HG03565 (cell line): ENCODE data around the gene VAT1L.
"Not testable (repeated sequence)": the region's sequence is repeated elsewhere in the genome, so short reads cannot be mapped to it uniquely, and the experiment has no call there.

Experiments used
- ATAC-seq: cut with Tn5 transposase; IDR thresholded peaks from one replicate; pipeline ENCODE4 v1.9.1; 2021; ENCODE audit warnings: mild to moderate bottlenecking, moderate library complexity; ENCODE audit not compliant: unreplicated experiment

The VAT1L gene

DNA sequence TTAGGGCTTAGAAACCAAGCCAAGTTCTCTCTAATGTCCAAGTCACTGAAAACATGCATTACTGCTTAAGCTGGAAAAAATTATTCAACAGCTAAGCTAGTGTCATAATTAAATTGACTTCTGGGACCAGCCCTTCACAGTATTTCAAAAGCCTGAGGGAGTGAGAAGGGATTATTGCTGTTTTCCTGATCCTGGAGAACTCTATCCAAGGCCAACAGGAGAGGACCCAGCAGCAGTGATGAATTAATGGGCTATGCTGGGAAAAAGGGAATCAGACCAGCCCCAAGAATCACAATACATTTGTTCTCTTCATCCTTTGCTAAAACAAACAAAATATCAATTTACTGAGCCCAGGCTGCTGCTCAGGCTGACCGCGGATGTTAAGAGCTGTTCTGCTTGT is 199.4 kb downstream of the VAT1L start:
- no peak for ATAC-seq

DNA sequence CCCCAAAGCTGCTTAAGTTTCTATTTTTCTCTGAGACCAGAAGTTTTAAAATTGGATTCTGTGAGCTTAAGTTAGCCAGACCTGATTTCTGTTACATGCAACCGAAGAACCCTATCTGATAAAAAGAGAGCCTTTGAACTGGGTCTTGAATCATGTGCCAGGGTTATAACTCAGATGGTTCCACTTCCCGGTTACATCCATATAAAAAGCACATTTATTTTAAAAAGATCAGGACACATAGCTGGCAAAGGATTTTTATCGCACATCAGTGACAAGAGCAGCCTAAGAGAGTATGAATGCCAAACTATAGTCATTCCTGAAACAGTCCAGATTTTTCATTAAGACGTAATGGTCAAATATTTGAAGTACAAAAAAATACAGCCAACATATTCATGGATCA is 201.5 kb downstream of the VAT1L start:
- no peak for ATAC-seq

DNA sequence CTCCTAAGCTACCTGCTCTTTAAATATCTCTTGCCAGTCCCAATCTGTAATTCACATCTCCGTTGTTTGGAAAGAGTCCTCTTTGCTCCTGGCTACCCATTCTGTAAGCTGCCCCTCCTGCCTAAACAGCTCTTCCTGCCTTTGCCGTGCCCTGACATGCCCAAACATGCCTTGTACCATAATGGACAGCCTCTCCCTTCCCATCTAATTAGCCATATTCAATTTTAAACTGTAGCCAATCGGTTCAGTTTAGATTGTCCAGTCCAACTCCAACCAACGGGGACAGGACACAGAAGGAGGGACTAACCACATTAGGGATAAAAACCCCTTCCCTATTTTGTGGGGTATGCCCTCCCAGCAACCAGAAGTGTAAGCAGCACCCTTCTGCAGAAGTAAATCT is 203.3 kb downstream of the VAT1L start:
- no peak for ATAC-seq

DNA sequence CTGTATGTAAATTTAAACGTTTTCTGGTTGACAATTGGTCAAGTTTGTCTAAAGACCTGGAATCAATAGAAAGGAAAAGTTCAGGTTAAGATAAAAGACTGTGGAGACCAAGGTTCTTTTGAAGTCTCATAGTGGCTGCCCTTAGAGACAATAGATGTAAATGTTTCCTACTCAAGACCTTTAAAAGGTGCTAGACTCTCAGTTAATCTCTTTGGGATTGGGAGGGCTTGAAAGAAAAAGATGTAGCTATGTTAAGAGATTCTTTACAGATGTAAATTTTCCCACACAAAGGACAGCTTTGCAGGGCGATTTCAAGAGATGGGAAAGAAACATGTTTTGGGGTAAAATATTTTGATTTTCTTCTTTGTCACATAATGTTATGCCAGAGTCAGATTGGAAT is 204.0 kb downstream of the VAT1L start:
- ATAC-seq: not testable (repeated sequence)

DNA sequence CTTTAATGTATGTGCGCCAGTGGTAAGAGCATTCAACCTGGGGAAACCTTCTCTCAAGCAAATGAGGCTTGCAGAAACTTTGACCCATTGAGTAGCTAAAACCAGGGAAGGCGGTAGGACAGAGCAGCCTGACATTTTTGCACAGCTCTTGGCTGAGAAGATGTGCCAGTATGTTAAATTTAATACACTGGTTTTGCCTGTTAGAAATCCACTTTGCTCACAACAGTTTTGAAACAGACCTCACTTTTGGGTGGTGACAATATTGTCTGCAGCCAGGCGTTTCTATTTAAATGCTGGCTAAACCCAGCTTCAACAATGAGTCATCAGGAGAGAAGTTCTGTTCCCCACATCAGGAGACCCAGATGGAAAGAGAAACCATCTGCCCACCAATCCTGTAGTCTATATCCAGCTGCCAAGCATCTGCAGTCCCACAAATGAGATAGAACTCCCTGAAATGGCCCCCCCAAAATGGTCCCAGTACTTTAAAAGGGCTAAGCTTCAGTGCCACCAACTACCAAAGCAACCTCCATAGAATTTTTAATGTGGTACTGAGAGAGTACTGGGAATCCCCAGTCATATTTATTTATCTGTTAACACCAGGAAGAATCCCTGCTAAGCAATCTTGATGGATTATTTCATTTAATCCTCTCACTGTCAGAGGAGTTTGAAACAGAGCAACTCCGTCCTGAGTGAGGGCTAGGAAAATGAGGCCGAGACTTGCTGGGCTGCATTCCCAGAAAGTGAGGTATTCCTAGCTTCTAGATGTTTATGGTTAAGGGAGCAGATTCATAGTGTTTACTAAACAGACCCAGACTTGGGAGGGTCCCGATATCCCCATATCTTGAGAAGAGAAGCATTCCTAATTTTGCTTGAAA is 205.0 kb downstream of the VAT1L start:
- ATAC-seq: no peak

DNA sequence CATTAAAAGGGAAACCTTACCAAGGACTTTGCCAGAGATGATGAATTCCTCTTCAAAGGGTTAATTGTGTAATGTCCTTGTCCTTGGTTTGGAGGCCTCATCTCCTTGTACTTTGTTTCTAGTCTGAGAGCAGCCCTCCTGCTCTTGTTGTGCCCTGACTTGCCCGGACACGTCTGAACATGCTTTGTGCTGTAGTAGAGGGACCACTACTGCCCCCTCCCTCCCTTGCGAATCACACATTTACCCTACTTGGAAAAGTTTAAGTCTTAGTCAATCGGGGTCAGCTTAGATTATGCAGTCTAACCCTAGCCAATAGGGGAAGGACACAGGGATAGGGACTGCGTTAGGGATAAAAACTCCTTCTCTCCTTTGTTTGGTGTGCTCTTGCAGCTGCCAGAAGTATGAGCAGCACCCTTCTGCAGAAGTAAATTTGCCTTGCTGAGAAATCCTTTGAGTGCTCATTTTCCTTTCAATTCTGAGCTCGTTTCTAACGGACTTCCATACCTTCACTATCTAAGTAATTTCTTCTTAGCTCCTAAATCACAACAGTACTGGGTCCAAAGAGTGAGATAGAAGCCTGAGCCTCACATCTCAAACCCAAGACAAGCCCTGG is 207.6 kb downstream of the VAT1L start:
- ATAC-seq: no peak

DNA sequence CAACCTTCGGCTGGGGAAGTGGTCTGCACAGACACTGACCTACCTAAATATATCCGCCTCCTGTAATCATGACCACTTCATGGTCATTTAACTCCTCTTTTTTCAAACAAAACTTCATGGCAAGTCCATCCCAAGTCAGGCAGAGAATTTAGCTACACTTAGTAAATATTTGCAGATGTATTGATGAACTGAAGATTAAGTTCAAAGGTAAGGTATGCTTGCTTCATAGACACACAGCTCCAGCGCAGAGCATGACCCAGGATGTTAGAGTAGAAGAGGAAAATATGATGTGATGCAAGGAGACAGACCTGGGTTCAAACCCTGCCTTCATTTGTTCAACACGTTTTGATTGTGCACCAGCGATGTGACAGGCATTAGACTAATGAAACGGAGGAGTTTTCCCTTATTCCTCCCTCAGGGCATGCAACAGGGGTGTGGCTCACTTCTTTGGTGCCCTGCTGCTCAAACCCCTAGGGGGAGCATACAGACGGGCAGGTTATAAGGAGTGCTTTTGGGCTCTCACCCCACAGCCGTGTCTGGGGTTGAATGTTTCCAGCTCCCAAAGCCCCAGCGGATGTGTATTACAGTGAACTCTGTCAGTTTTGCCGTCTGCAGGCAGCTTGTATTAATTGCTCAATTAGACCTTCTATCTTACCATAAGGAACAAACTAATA is 210.1 kb downstream of the VAT1L start:
- no peak for ATAC-seq

DNA sequence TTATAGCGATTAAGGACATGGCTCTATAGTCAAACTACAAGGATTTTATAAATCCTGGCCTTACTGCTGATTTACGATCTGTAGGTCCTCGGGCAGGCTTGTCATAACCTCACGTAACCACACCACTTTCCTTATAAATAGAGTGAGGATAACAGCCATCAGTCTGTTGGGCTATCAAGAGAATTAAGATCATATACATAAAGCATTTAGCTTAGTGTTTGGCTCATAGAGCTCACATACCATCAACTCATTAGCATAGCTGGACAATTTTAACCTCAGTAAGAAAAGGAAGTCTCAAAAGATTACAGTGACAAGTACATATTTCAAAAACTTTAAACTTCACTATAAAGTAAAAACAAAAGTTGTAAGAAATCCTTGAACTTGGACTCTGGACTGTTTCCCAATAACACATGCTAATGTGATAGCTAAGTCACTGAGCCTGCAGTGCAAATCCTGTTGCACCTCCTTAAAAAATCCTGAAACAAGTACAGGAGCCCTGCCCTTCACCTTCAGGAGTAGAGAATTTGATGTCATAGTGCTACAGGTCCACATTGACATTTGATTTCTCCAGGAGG is 213.2 kb downstream of the VAT1L start:
- ATAC-seq: no peak

DNA sequence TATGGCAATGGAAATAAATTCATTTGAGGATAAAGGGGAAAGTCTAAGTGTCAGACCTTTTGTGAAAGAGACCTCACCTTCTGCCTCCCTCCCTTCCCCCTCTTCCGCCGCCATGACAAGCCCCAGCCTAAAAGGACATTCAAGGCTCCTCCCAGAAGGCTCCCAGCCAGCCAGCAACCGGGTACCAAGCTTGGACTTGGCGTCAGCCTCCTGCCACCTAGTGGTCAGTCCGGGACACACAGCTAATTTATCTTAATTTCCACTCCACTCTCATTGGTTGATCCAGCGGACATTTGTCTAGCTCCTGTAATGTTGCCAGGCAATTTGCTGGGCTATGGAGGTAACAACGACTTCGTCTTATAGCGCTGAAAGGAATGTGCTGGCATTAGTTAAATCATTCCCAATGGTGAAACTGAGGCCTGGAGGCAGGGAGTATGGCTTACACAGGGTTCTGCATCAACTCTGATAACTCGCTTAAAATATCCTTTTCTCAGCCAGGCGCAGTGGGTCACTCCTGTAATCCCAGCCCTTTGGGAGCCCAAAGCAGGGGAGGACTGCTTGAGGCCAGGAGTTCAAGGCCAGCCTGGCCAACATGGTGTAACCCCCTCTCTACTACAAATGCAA is 214.7 kb downstream of the VAT1L start:
- peak; percentile 98 for ATAC-seq

DNA sequence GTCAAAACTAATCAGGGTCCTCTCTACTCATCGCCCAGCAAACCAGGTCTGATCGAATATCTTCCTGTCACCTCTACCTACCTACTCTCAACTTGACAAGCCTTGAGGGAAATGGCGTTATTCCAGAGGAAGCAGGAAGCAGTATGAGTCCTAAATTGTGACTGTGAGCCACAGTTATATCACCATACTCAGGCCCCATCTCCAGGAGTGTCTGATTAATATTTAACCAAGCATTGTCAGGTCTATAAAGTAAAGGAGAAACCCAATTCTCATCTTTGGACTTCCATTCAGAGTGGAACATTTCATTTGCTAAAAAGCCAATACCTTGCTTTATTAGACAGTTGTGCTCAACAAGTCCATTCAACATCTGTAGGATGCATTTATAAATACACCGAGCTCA is 216.2 kb downstream of the VAT1L start:
- ATAC-seq: no peak

DNA sequence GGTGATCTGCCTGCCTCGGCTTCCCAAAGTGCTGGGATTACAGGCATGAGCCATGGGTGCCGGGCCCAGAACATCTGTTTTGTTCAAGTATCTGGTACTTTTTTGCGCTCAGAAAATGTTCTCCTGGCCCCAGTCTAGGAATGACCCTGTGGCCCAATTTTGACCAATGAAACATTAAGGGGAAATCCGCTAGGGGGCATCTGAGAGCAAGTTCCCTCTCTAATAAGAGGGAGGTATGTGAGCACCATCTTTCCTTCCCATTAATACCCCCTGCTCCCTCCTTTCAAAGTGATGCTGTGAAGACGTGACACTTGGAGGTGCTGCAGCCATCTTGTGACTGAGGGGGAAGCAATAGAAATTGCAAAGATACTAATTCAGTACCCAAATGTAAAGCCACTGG is 217.5 kb downstream of the VAT1L start:
- ATAC-seq: no peak

DNA sequence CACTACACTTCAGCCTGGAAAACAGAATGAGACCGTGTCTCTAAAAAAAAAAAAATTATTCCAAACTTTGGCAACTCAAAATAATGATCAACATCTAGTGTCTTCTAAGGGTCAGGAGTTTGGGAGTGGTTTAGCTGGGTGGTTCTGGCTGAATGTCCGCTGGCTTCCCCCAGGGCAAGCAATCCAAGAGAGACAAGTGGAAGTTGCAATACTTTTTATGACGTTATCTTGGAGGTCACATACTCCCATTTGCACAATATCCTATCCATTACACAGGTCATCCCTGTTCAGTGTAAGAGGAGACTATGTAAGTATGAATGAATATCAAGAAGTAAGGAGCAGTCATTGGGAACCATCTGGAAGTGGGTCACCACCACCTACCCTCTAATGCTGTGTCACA is 218.8 kb downstream of the VAT1L start:
- ATAC-seq: no peak

DNA sequence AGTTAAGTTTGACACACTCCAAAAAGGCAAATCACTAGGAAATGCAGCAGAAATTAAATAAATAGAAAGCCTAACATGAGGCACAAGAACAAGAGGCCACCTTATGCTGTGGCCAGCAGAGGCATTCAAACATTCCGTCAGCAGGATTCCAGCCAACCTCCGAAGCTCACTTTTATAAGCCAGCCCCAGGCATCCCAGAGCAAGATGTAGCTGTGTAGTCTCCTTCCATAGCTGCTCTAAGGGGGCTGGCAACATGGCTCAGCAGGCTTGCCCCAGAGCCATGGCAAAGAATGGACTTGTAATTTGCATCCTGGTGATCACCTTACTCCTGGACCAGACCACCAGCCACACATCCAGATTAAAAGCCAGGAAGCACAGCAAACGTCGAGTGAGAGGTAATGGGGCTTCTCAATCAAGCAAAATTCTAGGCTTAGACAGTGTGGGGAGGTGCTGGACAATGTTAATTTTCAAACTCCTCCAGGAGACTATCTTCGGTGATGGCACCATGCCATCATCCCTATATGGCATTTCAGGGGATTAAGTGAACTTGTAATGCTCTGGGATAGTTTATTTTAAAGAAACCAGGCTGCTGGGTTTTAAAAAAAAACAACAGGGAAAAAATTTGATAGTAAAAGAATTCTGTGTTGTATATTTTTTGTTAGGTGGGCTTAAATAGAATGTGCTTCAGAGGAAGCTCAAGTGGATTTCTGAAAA is 234.1 kb downstream of the VAT1L start, which contains the start of gene CLEC3A:
TSS of gene CLEC3A (plus strand) at position 202 of the 714 bp plus-strand sequence. CDS start at position 281, 79 bp downstream.
- ATAC-seq: no peak

DNA sequence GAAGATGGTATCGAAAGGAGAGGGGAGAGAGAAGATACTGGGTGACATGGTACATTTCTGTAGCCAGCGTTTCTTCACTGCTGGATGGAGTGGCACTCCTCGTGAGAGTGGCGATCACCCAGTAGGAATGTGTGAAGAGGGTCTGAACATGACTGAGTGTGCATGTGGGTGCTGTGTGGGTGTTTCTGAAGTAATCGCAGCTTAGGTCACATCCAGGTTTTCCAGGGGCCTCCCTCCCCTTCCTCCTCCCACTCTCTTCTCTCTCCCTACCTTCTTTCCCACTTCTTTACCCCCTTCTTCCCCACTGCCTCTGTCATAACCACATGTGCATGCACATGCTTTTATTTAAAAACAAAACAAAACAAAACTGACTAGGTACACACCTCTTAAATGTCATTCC is 235.8 kb downstream of the VAT1L start:
- ATAC-seq: no peak

DNA sequence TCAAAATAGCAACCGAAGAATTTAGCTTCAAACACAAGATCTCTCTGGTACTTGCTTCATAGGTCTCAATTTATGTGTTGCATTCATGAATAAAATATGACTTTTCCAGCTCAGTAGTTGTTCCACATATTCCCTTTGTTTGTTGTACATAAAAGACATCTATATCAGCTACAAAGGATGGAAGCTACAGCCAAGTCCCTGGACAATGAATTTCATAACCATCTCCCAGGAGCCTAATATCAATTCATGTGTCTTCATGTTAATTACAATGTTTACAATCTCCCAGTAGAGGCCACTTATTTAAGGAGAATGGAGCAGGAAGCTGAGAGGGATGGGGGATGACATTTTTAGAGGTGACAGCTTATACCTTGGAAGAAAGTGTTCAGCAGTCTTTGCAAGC is 237.3 kb downstream of the VAT1L start:
- ATAC-seq: no peak

DNA sequence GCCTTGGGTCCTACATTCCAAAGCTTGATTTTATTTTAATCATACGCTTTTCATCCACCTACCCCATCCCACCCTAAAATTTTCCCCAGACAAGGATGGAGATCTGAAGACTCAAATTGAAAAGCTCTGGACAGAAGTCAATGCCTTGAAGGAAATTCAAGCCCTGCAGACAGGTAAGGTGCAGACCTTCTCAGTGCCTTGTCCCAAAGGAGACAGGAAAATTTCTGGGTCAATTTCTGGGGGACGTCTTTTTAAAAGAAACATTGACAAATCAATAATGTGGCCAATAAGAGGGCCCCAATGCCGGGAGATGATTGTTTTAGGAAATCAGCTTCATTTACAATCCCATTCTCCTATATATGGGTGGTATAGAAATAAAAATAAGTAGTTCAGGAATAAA is 239.7 kb downstream of the VAT1L start:
- ATAC-seq: no peak
